Choroid plexus epithelial cell (primary cell): ENCODE results near the gene RABEP1.

ENCODE experiments used
- DNase-seq: peaks from one replicate; pipeline ENCODE4 v3.0.0-alpha.2; 2010; ENCODE audit warnings: low read depth
- H3K4me3 ChIP-seq: 2 replicates; pipeline ENCODE4 v1.5.1; 2011; ENCODE audit warnings: low read depth, mild to moderate bottlenecking, control low read depth, low read length, moderate library complexity
- TF ChIP-seq, protein P1 (sequence below): conservative IDR thresholded peaks from 2 replicates; pipeline ENCODE4 v1.5.1; 2011; ENCODE audit warnings: low read depth, mild to moderate bottlenecking, control low read depth, inconsistent platforms, low read length, moderate library complexity

Gene RABEP1

DNA sequence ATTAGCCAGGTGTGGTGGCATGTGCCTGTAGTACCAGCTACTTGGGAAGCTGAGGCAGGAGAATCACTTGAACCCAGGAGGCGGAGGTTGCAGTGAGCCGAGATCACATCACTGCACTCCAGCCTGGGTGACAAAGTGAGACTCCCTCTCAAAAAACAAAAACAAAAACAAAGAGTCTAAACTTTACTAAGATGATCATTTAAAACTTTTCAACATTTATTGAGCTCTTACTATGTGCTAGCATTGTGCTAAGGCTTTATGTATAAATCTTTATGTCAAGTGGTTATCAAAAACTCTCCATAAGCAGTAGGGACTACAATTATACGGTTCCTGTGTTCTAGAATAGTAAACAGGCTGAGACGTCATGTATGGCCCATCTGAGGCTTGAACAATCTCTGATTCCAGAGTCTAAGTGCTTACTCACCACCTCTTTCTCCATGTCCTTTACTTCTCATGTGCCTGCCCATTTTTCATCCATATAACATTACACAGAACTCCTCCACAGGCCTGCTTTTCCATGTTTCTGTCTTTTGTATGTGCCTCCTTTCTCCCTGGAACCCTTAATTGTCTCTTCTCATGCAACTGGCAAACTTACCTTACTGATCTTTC, 70.7 kb downstream of the RABEP1 start:
- TF ChIP-seq, protein P1, sequence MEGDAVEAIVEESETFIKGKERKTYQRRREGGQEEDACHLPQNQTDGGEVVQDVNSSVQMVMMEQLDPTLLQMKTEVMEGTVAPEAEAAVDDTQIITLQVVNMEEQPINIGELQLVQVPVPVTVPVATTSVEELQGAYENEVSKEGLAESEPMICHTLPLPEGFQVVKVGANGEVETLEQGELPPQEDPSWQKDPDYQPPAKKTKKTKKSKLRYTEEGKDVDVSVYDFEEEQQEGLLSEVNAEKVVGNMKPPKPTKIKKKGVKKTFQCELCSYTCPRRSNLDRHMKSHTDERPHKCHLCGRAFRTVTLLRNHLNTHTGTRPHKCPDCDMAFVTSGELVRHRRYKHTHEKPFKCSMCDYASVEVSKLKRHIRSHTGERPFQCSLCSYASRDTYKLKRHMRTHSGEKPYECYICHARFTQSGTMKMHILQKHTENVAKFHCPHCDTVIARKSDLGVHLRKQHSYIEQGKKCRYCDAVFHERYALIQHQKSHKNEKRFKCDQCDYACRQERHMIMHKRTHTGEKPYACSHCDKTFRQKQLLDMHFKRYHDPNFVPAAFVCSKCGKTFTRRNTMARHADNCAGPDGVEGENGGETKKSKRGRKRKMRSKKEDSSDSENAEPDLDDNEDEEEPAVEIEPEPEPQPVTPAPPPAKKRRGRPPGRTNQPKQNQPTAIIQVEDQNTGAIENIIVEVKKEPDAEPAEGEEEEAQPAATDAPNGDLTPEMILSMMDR = no peak
- no peak for DNase-seq
- H3K4me3 ChIP-seq = no peak overlapping the region

DNA sequence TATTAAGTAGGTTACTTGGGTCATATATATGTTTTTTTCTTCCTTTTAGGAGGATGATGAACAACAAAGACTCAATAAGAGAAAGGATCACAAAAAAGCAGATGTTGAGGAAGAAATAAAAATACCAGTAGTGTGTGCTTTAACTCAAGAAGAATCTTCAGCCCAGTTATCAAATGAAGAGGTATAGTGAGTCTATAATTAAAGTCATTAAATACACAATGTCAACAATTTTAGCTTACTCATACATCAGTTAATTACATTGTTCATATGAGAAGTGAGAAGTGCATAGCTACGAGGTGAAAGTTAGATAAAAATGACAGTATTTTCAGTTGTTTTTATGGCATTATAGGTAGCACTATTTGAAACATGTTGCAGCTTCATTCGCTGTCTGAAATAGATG, 72.2 kb downstream of the RABEP1 start:
- H3K4me3 ChIP-seq = no peak overlapping the region
- TF ChIP-seq, protein P1 = no peak
- no peak for DNase-seq

DNA sequence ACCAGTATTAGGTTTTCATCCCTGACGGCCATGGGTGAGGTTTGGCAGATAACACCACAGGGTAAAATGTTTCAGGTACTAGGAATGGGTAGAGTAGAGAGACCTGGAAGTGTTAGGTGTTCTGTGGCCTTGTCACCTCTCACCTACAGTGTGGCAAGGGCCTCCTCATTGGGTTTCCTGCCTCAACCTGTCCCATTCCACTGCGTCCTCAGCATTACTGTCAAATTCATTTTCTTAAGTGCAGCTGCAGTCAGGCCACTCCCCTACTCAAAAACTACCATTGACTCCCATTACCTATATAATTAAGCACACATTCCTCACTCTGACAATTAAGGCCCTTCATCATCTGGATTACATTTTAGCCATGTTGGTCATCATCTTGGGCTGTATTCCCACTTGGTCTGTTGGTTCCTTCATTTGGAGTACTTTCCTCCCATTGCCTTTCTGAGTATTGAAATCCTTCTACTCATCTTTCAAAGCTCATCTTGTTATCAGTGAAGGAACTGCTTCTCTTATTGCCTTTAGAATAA, 72.9 kb downstream of the RABEP1 start:
- TF ChIP-seq, protein P1 = no peak
- no peak overlapping the region for H3K4me3 ChIP-seq
- no peak for DNase-seq

DNA sequence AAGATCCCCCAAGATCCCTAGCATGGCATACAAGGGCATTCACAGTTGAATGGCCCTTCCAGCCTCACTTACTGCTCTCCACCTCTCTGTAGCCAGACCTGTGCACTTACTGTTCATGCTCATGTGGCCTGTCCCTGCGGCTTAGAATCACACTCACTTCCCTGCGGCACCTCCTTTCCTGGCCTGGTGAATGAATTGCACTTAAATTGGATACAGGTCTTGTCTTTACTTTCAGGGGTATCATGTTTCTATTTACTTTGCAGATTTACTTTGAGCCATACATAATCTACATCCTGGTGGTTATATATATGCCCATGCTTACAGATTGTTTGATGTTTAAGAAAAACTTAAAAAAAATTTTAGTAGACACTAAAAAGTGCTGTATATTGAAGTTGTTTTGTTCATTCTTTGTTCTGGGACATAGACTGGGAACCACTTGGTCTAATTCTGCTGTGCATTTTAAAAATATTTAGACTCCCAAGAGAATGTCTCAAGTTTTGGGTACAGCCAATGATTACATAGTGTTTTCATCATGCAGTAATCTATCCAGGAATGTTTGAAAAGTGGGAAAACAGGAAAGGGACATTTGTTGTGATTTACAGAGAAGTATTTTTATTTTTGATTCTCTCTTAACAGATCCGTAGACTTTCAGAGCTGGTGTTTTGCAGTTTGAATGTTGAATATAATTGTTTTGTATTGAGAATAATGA, 73.5 kb downstream of the RABEP1 start:
- TF ChIP-seq, protein P1 = no peak
- H3K4me3 ChIP-seq = no peak overlapping the region
- DNase-seq = peak; percentile 32

DNA sequence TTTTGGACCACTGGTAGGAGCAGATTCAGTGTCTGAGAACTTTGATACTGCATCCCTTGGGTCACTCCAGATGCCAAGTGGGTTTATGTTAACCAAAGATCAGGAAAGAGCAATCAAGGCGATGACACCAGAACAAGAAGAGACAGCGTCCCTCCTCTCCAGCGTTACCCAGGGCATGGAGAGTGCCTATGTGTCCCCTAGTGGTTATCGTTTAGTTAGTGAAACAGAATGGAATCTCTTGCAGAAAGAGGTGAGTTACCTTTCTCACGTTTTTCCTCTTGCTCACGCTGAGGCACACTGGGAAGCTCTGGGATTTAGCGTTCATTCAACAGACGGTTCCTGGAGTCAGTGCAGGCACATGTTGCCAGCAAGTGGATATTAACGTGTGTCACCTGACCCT, 79.3 kb downstream of the RABEP1 start:
- TF ChIP-seq, protein P1 = no peak
- H3K4me3 ChIP-seq = no peak overlapping the region
- DNase-seq = no peak

DNA sequence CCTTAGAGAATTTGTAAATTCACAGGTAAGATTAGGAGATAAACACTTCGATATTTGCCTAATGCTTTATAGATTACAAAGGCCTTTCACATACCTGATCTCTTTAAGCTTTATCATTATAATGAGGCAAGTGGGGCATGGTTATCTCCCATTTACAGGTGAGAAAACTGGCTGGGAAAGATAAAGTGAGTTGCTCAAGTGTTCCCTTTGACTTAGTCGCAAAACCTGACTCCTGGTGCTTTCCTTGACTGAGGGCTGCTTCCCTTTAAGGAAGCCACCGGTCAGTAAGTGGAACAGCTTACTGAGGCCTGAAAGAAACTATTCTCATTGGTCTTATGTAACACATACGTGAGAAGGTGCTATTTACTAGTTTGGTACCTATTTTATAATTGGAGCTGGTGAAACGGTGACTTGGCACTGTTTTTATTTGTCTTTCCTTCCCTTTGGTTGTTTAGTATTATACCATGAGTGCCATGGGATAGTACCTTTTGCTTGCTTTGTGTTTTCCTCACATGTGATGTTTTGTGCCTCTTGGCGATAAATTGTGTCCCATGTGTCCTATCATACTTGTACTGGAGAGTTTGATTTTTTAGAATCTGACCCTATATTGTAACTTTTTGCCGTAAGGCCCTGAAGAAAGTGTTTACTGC, 80.2 kb downstream of the RABEP1 start:
- TF ChIP-seq, protein P1 = no peak
- H3K4me3 ChIP-seq = no peak overlapping the region
- no peak for DNase-seq
